NCI-H2107 treated with DMSO at 0.1 percent for 48 hours (cell line): ENCODE data around the gene SLC49A4.

Experiments used
- DNase-seq: peaks from one replicate; lab custom pipeline; 2025; ENCODE audit not compliant: unreplicated experiment; lab: John Stamatoyannopoulos, UW

SLC49A4 gene

DNA sequence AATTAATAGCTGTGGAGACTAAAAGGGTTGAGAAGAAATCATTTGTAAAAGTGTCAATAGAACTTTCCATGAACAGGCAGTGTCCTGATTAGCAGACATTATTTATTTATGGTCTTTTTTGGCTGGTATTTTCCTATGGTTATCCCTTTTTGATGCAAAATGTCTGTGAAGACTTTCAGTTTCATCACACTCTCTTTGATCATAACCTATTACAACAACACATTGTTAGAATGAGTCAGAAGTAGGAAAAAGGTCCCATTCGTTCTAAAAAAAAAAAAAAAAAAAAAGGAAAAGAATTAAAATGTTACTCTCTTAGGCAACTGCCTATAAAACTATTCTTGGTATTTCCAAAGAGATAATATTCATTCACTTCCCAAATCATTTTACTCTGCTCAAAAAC, 62.1 kb downstream of the SLC49A4 start:
- DNase-seq: no peak

DNA sequence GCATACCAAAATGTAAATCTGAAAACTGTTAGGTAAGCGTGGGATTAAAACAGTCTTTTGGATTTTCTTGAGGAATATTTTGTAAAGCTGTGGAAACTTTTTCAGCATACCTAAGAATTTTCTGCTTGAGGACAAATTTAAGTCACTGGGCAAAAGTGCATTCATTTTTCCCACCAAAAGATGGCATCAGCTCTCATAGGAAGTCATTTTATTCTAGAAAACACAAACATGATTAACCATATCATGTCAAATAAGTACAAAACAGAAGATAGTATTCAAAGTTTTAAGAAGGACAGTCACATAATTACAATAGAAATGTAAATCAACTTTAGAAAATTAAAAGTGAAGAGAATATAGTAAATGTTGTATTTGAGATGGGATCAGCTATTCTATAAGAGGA, 63.5 kb downstream of the SLC49A4 start:
- no peak for DNase-seq

DNA sequence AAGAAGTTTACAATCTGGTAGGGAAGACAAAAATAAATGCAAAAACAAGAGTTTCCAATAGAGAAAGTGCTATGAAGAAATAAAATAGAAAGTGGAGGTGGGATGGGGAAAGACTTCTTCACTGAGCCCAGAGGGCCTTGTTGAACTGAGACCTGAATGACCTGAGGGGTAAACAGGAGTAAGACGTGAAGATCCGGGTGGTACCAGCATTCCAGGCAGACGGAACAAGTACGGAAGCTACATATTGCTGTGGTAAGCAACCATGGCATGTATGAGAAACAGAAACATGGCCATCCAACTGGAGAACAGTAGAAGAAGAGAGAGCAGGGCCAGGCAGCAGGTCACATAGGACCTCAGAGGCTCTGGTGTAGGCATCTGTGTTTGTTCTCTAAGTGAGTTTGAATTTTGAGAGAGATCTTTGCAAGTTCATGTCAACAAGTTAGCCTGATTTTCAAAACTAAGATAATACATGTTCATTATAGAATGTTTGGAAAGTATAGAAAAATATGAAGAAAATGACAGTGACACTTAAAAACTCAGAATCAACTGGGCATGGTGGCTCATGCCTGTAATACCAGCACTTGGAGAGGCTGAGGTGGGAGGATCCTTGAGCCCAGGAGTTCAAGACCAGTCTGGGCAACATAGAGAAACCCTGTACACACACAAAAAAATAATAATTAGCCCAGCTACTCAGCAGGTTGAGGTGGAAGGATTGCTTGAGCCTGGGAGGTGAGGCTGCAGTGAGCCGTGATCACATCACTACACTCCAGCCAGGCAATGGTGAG, 64.3 kb downstream of the SLC49A4 start:
- DNase-seq: no peak

DNA sequence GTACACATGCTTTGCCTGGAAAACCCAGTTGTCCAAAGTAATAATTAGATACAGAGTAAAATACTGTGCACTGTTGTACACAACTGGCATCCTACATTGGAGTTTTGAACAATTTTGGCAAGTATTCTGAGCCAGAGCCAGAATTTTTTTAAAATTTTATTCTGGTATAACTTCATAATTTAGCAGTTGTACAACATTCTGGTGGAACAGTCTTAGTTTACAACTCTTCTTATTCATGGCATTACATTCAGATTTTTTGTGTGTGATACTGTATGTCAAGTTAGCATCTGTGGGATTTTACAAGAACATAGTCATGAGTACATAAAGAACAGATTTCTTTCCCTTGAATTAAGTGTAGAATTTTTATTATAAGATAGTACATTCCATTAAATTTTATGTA, 67.5 kb downstream of the SLC49A4 start:
- no peak for DNase-seq

DNA sequence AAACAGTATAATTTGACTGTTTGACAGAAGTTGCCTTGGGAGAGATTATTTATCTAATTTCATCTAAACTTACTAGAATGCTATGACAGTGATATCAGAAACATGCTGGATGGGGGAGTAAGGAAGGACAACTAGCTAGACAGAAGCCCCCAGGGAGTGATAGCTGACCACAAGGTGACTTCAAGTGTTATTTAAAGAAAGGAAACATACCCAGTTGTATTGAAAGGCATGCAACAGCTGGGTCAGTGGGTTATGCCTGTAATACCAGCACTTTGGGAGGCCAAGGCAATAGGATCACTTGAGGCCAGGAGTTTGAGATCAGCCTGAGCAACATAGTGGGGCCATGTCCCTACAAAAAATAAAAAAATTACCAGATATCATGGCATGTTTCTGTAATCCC, 69.6 kb downstream of the SLC49A4 start:
- DNase-seq: no peak

DNA sequence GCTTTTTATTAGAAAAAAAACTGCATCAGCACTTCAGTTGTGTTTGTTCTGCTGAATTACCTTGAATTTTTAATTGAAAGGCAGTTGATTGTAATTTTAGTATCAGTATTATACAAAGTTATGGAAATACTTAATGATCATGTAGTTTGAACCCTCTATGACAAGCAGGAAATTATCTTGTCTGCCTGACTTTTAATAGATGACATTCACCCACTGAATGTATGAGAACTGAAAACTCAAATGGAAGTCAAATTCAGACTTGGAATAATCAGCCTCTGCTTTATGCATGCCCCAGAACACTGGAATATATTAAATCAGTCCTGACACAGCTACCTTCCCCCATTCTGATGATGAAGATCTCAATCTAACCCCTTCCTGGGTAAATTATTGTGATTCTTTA, 73.5 kb downstream of the SLC49A4 start:
- DNase-seq: no peak

DNA sequence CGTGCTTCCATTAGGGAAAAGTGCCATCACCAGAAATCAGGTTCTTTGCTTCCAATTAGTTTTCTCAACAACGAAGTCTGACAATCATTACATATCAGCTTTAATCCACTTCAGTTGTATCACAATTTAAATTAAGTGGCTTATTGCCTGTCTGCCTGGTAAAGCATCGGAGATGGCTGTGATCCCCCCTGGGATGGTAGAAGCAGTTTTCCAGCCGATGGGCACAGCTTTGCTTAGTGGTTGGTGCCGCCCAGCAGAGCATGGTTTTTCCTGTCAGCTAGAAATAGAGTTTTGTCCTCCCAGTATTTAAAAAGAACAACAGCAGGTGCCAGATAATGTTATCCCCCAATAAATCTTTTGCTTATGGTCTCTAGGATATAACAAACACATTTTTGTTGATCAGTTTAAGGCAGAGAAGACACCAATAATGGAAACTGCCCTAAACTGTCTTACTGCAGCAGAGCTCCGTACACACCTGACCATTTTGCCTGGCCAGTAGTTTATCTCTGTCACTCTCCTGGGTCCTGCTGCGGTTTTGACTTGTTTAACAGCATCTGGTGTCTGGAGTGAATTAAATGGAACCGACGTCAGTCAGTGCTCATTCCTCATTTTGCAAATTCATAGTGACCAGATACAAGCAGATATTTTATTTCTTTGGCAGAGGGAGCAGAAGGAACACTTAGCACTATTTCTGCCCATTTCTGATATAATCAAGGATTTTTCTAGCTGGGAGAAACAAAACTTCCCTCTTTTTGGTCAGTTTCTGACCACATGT, 79.1 kb downstream of the SLC49A4 start:
- DNase-seq: no peak

DNA sequence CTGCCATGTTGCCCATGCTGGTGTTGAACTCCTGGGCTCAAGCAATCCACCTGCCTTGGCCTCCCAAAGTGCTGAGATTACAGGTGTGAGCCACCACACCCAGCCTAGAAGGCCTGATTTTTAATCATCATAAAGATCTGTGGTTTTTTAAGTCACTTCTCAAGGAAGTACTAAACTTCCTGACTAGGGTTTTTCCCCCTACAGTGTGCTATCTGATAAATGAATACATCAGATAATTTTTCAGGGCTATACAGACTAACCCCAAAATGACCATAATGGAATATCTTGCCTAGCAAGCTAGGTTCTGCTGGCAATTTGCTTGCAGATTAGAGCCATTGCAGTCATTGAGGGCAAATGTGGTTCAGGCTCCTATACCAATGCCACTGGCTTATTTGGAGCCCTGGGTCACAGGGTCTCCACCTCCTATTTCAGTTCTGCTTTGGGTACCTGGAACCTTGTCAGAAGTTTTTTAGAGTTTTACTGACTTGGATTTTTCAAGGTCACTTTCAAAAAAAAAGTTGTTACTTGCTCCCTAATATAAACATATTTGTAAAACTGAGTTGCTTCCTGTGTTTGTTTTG, 80.8 kb downstream of the SLC49A4 start:
- DNase-seq: no peak

DNA sequence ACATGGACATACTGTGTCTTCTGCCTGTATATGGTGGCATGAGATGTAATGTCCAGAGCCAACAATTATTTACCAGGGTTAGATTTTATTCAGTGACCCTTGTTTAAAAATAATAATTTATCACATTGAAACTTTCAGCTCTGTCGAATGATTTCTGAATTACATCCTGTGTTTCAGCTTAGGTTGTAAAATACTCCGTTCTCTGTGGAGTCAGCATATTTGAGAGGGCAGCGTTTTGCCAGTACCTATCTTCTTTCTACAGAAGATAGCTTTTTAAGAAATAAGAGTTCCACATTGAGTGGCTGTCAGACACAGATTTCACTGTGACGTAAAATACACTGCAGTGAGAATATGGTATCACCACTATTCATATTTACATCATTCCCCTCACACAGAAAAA, 85.3 kb downstream of the SLC49A4 start:
- DNase-seq: no peak

DNA sequence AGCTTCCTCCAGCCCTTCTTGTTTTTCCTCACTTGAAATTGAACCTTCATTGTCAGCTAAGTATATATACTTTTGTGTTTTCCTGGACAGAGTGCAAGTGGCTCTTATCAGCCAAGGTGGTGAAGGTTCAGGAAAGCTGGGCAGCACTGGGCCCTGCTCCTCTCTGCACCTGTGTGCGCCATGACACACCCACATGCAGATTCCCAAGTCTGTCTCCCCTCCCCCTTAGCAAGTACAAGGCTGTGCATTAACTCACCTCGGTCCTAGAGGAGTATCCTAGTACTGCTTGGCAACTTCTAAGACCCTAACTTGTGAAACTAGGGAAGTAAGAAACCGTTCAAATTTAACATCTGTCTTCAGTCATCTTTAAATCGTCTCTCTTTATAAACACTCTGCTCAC, 85.8 kb downstream of the SLC49A4 start:
- no peak for DNase-seq

DNA sequence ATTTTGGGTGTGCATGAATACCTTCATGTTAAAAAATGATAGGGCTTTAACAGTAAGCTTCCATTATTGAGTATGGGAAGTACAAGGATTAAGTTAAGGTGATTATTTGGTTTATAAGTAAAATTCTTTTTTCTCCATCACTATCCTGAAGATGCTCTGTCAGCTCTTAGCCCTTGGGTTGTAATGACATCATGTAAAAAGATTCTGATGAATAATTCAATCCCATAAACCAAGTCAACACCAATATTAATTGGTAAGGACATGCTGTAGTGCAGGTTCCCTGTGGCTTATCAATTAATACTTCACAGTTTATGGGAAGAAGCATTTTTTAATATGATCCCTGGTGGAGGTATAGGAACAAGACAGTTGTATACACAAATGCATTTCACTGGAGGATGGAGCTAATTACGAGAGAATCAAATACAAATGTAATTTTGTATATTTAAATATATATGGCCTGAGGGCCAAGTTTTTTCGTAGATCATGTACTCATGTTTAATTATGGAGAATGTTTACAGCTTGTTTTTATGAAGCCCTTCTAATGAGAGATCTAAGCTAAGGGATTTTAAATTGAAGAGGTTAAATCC, 87.6 kb downstream of the SLC49A4 start:
- DNase-seq: no peak

DNA sequence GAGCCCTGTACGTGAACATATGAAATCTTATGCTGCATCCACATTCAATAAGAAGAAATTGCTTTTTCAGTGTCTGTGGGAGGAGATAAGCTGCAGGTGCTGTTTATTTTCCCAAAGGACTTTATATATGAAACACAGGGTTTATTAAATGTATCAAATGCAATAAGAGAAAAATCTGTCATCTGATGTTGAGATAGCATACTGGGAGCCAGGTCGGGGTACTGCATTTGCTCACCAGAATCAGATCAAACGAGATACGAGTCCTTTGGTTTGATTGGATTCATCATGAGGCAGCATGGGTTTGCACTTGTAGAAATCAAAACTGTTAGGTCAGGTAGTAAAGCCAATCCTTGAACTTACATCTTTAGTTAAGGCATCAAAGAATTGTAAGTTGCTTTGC, 91.4 kb downstream of the SLC49A4 start:
- no peak for DNase-seq

DNA sequence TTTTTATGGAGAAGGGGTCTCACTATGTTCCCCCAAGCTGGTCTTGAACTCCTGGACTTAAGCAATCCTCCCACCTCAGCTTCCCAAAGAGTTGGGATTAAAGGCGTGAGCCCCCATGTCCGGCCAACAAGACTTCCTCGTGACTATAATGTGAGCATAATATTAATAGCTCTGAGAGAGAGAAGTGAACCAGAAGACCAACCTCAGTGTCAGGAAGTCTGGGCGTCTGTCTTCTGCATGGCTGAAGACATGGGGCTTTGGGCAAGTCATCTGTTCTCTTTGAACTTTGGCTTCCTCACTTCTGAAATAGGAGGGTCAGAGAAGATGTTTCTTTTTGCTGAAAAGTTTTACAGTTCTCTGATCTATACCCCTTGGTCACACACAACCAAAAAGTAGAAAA, 92.1 kb downstream of the SLC49A4 start:
- no peak for DNase-seq

DNA sequence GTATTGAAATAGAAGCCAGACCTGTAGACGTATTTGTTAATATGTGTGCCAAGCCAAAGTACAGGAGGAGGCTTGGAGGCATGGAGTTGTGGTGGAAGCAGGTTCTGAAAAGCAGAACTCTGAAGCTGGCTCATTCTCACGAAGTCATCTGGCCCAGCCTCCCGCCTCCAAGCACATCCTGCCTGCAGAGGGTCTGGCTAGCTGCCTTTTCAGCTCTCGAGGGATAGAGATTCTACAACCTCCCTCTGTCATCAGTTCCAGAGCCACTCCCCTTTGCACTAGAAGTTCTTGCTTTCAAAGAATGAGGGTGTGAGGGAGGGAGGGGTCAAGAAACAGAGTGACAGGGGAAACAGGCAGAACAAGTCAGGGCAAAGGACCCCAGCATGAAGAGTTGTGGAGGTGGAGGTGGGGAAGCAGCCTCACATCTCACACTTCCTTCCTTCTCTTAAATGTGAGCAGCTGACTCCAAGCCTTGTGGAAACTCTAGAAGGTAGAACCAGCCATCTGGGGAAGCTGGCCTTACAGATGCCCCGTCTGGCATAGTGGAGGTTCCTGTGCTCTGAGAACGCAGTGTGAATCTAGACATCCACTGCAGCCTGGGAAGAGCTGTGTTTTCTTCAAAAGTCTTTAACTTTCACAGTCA, 95.3 kb downstream of the SLC49A4 start:
- DNase-seq: no peak

DNA sequence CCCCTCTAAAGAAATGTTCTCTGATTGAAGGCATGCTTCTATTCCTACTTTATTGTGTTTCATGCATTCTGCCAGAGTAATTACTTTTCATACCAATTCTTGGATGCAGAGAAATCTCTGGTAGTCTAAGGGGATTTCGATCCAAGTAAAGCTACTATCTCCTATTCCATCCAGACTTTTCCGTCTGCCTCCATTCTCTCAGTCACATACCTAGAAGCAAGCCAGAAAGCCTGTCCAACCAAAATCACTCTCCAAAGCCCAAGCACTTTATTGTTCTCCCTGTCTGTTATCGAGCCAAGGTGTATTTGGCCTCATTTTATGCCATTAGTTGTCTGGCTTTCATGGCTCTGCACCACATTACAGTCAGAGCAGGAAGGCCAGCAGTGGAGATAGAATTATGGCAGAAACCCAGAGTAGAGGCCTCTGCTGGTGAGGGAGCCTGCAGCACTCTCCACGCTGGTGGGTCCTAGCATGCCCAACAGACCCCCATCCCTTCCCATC, 95.9 kb downstream of the SLC49A4 start:
- no peak for DNase-seq

DNA sequence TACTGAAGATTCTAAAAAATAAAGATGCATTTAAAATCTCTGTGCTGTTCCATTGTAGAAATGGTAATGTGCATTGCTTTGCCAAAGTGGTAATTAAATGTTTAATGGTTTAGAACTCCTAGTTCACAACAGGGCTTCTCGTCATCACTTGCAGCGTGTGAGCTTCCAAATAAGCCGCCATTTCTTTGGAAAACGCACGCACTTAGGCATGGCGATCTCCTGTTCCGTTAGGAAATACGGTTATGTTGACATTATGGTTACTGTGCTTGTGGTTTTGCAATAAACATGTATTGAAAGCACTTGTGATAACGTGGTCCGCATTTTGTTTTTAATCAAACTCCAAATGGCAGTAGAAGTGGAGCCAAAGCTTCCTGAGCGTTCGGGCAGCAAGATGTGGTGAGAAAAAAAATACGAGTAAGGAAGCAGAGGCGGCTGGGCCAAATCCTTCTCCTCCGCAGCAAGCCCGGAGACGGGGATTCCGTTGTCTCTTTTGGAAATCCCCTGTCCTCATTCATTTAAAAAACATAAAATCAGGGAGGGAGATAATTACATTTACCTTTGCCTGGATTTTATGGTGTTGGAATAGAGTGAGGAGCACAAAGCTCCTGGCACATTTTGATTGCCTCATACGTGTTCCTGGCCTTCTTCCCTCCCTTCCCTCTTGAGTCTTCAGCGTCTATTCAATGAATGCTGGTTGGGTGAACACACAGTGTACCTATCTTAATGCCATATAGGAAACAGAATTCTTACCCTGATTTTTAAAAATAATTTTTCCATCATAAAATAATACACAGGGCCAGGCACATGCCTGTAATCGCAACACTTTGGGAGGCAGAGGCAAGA, 97.5 kb downstream of the SLC49A4 start:
- DNase-seq: peak; percentile 70

DNA sequence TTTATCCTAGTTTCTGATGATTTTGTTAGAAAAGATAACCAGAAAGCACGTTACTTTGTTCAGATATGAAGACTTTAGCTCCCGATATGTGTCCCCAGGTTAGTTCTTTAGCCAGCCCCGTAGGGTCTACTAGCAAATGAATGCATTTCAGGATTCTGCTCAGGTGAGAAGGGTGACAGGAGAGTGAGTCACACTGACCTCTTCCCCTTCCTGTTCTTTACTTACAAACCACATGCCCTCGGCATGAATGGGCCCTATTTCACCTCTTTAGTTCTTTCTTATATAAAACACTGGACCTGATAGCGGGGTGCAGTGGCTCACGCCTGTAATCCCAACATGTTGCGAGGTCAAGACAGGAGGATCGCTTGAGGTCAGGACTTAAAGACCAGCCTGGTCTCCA, 98.4 kb downstream of the SLC49A4 start:
- no peak for DNase-seq

DNA sequence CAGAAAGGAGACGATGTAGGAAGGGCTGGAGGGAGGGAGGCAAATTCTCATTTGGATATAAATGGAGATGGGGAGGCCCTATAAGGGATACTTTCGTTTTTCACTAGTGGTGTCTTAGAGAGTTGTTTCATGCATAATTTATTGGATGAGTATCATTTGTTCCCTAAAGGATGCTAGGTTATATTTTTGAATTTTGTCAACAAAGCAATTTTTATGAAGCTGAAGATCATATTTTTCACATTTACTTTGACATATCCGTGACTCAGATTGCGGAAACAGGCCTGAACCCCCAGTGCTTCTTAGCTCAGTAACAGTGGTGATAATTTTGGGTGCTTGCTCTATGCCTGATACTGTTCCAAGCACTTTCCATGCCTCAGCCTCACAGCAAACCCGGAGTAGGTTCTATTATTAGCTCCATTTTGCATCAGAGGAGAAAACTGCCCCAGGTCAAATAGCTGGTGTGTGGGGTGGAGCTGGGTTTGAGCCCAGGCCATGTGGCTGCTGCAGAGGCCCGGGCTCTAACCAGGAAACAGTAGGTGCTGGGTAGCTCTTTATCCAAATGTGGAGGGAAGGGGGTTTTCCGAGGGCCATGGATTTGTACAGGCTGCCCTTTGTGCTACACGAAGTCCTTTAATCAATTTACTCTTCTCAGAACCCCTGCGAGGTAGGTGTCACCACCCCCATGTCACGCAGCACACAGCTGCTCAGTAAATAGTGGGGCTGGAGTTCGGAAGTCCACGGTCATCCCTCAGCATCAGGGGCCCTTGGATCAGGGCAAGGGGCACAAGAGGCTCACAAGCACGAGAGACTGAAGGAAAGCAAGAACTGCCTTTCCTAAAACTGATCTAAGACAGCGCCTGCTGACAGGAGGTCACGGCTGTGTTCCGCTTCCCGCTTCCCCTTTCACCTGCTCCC, 99.1 kb downstream of the SLC49A4 start:
- DNase-seq: no peak

DNA sequence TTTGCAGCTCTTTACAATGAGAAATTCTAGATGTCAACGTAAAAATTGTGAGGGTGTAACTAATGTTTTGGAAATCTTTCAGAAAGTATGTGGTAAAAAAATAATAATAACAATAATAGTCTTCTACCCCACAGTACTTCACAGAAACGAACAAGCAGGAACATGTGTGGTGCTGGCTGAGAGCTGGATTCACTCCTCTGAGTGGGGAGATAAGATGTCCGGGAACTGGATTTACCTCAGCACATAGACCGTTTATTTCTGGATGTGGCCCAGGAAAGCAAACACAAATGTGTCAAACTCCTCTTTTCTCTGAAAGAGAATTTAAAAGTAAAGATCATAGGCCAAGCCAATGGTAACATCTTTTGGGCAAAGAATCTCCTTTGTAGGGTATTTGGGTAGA, 103.4 kb downstream of the SLC49A4 start:
- no peak for DNase-seq
